Tibial artery (tissue), 4 donors: Measurements from ENCODE around the gene ZNF3.
A peak's percentile ranks its signal among the peaks of the same experiment; 100 is the strongest.

Experiments used
- DNase-seq, 2 donors: peaks; one replicate each; pipeline ENCODE4 v3.0.0-alpha.2; 2019
- H3K27ac ChIP-seq, 2 donors: fragments of 200-600 bp; sonication (generic) in 1 of 2; 1 replicate in 1 of 2; 2 replicates in 1 of 2; pipeline ENCODE4 v1.5.1; 2018 to 2019; ENCODE audit warnings: mild to moderate bottlenecking in 1 of 2
- H3K27me3 ChIP-seq, 2 donors: fragments of 200-600 bp; sonication (generic) in 1 of 2; one replicate each; pipeline versions ENCODE4 v1.5.1 to v1.6.0; 2016 to 2019
- H3K36me3 ChIP-seq, 3 donors: fragments of 200-600 bp; sonication (generic) in 2 of 3; one replicate each; pipeline ENCODE4 v1.5.1; 2016 to 2019; ENCODE audit warnings: mild to moderate bottlenecking in 2 of 3
- H3K4me1 ChIP-seq, 4 donors: fragments of 200-600 bp; sonication (generic) in 2 of 4; 1 replicate in 3 of 4; 2 replicates in 1 of 4; pipeline ENCODE4 v1.5.1; 2016 to 2019
- H3K4me3 ChIP-seq, 2 donors: fragments of 200-600 bp; sonication (generic) in 1 of 2; 1 replicate in 1 of 2; 2 replicates in 1 of 2; pipeline ENCODE4 v1.5.1; 2018 to 2019; ENCODE audit warnings: mild to moderate bottlenecking in 2 of 2
- H3K9me3 ChIP-seq, 3 donors: fragments of 200-600 bp; sonication (generic) in 1 of 3; one replicate each; pipeline ENCODE4 v1.5.1; 2016 to 2019
- intact Hi-C: fragments of 100-400 bp; cut with DNase I; formaldehyde crosslinking; loops from one replicate; pipeline ENCODE4 v1.15.0; 2023; ENCODE audit warnings: low total_unique reads
- TF ChIP-seq, protein P1 (sequence below), 2 experiments: fragments of 200-600 bp in 1 of 2; fragments of 450-650 bp in 1 of 2; IDR thresholded peaks; one replicate each; pipeline ENCODE4 v1.5.1; 2017 to 2019; ENCODE audit warnings: antibody characterized with exemption in 2 of 2, mild to moderate bottlenecking in 1 of 2, moderate library complexity in 1 of 2

Gene ZNF3

DNA sequence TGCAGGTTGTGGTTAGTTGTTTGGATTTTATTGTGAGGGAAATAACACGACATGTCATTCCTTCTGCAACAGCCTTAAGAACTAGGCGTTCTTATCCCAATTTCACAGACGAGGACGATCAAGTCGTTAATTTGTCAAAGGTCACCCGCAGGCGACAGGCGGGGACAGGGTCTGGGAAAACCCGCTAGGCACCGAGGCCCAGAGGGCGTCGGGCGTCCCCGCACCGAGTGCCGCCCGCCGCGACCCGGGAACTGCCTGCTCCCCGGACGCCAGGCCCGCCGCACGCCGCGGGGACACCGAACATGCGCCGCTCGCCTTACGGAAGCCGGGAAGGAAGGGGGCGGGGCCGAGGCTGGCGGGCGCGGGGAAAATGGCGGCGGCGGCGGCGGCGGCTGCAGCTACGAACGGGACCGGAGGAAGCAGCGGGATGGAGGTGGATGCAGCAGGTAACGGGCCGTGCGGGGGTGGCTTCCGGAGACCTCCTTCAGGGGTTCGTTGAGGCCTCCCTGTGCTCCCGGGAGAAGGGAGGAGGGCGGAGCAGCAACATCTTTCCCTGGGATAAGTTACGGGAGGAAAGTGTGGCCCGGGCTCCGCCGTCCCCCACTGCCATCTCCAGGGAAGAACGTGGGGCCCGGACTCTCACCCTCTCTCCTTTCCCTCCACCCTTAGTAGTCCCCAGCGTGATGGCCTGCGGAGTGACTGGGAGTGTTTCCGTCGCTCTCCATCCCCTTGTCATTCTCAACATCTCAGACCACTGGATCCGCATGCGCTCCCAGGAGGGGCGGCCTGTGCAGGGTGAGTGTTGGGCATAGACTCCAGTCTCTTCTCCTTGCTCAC, 7.3 kb upstream of the ZNF3 start, which contains the start of gene COPS6:
Gene COPS6 (plus strand): TSS at position 349 of the 837 bp plus-strand sequence. CDS start 22 bp downstream, at position 371.
- intact Hi-C loops = loop anchor here (10.0 kb wide), 1 partner anchor 74 kb away; the partner anchor contains the start of gene ZKSCAN1
- Histone ChIP-seq H3K9me3 (no peaks in the 10 kb centered on the region), H3K4me1 (peaks cover 0 to 24% (median 12%) of the 10 kb centered on the region in 4 donors), H3K27ac (peak within 1 kb of the TSS; percentile 84 to 90), H3K4me3 (peak within 1 kb of the TSS; percentile 80 to 84), H3K27me3 (no peaks in the 10 kb centered on the region), H3K36me3 (peaks cover 34 to 39% (median 36%) of the 10 kb centered on the region in 3 donors)
- peak; percentile 77 to 90 for DNase-seq
- TF ChIP-seq, protein P1, sequence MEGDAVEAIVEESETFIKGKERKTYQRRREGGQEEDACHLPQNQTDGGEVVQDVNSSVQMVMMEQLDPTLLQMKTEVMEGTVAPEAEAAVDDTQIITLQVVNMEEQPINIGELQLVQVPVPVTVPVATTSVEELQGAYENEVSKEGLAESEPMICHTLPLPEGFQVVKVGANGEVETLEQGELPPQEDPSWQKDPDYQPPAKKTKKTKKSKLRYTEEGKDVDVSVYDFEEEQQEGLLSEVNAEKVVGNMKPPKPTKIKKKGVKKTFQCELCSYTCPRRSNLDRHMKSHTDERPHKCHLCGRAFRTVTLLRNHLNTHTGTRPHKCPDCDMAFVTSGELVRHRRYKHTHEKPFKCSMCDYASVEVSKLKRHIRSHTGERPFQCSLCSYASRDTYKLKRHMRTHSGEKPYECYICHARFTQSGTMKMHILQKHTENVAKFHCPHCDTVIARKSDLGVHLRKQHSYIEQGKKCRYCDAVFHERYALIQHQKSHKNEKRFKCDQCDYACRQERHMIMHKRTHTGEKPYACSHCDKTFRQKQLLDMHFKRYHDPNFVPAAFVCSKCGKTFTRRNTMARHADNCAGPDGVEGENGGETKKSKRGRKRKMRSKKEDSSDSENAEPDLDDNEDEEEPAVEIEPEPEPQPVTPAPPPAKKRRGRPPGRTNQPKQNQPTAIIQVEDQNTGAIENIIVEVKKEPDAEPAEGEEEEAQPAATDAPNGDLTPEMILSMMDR (IDR thresholded peaks at IDR 0.05) = no peak

DNA sequence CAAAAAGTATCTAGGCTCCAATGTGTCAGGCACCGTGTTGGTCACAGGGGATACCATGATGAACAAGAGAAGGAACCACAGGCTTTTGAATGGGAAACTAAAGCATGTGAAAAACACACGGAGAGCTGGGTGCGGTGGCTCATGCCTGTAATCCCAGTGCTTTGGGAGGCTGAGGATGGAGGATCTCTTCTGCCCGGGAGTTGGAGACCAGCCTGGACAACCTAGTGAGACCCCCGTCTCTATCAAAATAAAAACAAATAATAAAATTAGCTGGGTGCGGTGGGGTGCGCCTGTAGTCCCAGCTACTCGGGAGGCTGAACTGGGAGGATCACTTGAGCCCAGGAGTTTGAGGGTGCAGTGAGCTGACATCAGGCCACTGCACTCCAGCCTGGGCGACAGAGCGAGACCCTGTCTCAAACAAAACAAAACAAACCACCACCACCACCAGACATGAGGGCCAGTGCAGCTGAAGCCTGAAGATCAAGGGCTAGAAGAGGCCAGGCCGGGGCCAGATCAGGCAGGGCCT, 6.6 kb upstream of the ZNF3 start:
- Histone ChIP-seq H3K27ac (peak overlapping the region; percentile 84 to 90), H3K36me3 (peaks cover 27 to 32% (median 29%) of the 10 kb centered on the region in 3 donors), H3K4me1 (peaks cover 0 to 17% (median 12%) of the 10 kb centered on the region in 4 donors), H3K27me3 (no peaks in the 10 kb centered on the region), H3K4me3 (peak overlapping the region; percentile 80 to 84), H3K9me3 (no peaks in the 10 kb centered on the region)
- no peak for DNase-seq
- TF ChIP-seq, protein P1 (IDR thresholded peaks at IDR 0.05) = no peak
- intact Hi-C loops = loop anchor here (10.0 kb wide), 1 partner anchor 73 kb away; the partner anchor contains the start of gene ZKSCAN1

DNA sequence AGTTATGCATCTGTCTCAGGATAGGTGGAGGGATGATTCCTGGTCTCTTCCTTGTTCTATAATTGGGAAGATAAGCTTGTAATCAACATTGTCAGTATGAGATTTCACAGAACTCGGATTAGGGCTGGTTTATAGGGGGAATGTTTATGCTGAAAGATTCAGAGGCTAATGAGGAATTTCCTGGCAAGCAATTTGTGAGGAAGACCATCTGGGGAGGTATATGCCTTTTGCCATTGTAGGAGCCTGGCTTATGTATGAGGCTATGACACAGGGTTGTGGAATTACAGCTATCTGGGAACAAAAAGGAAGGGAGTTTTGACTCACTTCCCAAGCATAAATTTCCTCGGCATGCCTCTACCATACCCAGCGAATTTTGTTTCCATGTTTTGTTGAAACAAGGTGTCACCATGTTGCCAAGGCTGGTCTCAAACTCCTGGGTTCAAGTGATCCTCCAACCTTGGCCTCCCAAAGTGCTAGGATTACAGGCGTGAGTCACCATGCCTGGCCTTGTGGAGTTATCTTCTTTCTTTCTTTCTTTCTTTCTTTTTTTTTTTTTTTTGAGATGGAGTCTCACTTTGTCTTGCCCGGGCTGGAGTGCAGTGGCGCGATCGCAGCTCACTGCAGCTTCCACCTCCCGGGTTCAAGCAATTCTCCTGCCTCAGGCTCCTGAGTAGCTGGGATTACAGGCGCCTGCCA, 5.7 kb upstream of the ZNF3 start:
- DNase-seq = no peak
- intact Hi-C loops = loop anchor here (10.0 kb wide), 1 partner anchor 72 kb away; the partner anchor contains the start of gene ZKSCAN1
- Histone ChIP-seq H3K27me3 (no peaks in the 10 kb centered on the region), H3K27ac (peak overlapping the region in 1 of 2 donors; percentile 90), H3K9me3 (no peaks in the 10 kb centered on the region), H3K4me1 (peaks cover 0 to 24% (median 15%) of the 10 kb centered on the region in 4 donors), H3K4me3 (no peak overlapping the region), H3K36me3 (peaks cover 17 to 23% (median 20%) of the 10 kb centered on the region in 3 donors)
- TF ChIP-seq, protein P1 (IDR thresholded peaks at IDR 0.05) = no peak

DNA sequence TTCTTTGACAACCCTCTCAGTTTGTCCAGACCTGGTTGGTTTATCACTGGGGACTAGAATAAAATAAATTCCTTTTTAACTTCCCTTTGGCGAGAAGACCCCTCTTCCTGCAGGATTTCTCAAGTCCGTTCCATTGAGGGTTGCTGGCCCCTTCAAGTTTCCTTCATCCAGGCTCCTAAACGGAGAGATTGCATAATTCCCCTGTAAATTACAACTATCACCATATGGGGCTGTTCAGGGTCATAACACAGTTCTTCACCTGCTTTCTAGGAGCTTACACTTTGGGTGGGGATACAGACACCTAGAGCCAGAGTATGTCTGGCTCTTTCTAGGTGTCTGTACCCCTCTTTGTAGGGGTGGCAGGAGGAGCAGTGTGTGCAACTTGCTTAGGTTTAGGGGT, 4.0 kb upstream of the ZNF3 start:
- DNase-seq = no peak
- no peaks in the 10 kb centered on the region for H3K27me3 ChIP-seq
- H3K9me3 ChIP-seq = no peaks in the 10 kb centered on the region
- TF ChIP-seq, protein P1 (IDR thresholded peaks at IDR 0.05) = no peak
- H3K4me1 ChIP-seq = peaks cover 3 to 32% (median 23%) of the 10 kb centered on the region in 4 donors
- intact Hi-C loops = loop anchor here (10.0 kb wide), 1 partner anchor 71 kb away; the partner anchor contains the start of gene ZKSCAN1
- H3K27ac ChIP-seq = no peak overlapping the region
- H3K36me3 ChIP-seq = peaks cover 3 to 6% (median 3%) of the 10 kb centered on the region in 3 donors
- H3K4me3 ChIP-seq = no peak overlapping the region

DNA sequence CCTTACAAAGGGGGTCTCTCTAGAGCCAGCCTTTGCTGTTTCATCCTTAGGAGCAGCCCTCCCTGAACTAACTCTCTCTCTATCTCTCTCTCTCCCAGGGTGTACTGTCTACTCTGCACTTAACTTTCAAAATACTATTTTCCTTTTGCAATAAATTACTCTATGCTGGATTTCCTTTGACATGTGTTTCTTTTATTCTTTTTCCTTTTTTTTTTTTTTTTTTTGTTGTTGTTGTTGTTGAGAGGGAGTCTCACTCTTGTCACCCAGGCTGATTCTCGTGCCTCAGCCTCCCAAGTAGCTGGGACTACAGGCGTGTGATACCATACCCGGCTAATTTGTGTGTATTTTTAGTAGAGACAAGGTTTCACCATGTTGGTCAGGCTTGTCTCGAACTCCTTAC, 1.5 kb upstream of the ZNF3 start:
- DNase-seq = no peak
- peaks cover 0 to 15% (median 10%) of the 10 kb centered on the region in 3 donors for H3K36me3 ChIP-seq
- H3K4me1 ChIP-seq = peaks cover 5 to 41% (median 25%) of the 10 kb centered on the region in 4 donors
- no peaks in the 10 kb centered on the region for H3K27me3 ChIP-seq
- intact Hi-C loops = loop anchor here (5.0 to 10.0 kb wide), 2 partner anchors 36 to 68 kb away; partner anchors contain the start of genes ZKSCAN1 and ZSCAN21
- TF ChIP-seq, protein P1 (IDR thresholded peaks at IDR 0.05) = no peak
- H3K27ac ChIP-seq = no peak overlapping the region
- no peaks in the 10 kb centered on the region for H3K9me3 ChIP-seq
- no peak overlapping the region for H3K4me3 ChIP-seq
